Activated T-cell treated with anti-CD3 and anti-CD28 coated beads, Interleukin-2, amount 50 U/mL, for 4 hours (primary cell): ENCODE results near the gene DEFB131B. TPM values are rescaled to one million over a fixed set of nuclear protein-coding genes. Genes with fewer than 3 reads are reported as not detected.
"Not testable (repeated sequence)": the region's sequence is repeated elsewhere in the genome, so short reads cannot be mapped to it uniquely, and the experiment has no call there.

Experiments used
- ATAC-seq, 2 donors: fragments of 200-7000 bp; cut with Tn5 transposase; one replicate each; pipeline ENCODE4 v1.10.0; 2021
- DNase-seq: peaks from one replicate; pipeline ENCODE4 v3.0.0-alpha.2; 2020
- H3K27me3 Mint-ChIP-seq: one replicate; pipeline ENCODE4 v1.8.0; 2021; ENCODE audit warnings: low read depth, mixed read lengths
- H3K36me3 Mint-ChIP-seq: one replicate; pipeline ENCODE4 v1.8.0; 2022; ENCODE audit warnings: mixed read lengths; ENCODE audit not compliant: insufficient read depth
- H3K4me1 Mint-ChIP-seq: one replicate; pipeline ENCODE4 v1.8.0; 2021; ENCODE audit warnings: low read depth, mixed read lengths
- H3K4me3 Mint-ChIP-seq: one replicate; pipeline ENCODE4 v1.8.0; 2021; ENCODE audit warnings: mild to moderate bottlenecking, moderate library complexity, mixed read lengths
- H3K9me3 Mint-ChIP-seq: one replicate; pipeline ENCODE4 v1.8.0; 2021; ENCODE audit warnings: mixed read lengths
- total RNA-seq, 3 donors: library from RNA; stranded (reverse); gene quantifications; one replicate each; pipeline ENCODE4 v1.2.1, GENCODE V29; 2021

DEFB131B gene, protein sequence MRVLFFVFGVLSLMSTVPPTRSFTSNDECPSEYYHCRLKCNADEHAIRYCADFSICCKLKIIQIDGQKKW
- not detected for total RNA-seq

DNA sequence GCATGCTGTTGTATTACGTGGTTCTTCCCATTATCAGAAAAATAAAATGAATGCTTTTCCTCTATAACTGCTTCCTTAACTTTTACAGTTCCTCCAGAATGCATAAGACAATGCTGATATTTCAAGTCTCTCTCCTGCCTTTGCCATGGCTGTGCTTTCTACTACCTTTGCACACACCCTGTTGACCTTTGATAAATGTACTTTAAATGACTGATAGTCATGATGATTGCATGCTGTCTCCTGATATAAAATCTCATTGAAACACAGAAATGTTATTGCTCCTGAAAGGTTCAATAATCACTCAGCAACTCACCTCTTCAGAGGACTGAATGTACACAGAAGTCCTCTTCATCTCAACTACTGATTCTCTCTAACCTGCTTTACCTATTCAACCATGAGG lies at the start of gene DEFB131B:
Gene DEFB131B (plus strand): TSS at position 395 of the 400 bp plus-strand sequence. CDS start 0 bp downstream, at position 395.
- H3K9me3 Mint-ChIP-seq, H3K4me1 Mint-ChIP-seq, H3K4me3 Mint-ChIP-seq, H3K27me3 Mint-ChIP-seq, ATAC-seq, DNase-seq: not testable (repeated sequence)
- peaks cover 31% of the 10 kb centered on the region for H3K36me3 Mint-ChIP-seq

DNA sequence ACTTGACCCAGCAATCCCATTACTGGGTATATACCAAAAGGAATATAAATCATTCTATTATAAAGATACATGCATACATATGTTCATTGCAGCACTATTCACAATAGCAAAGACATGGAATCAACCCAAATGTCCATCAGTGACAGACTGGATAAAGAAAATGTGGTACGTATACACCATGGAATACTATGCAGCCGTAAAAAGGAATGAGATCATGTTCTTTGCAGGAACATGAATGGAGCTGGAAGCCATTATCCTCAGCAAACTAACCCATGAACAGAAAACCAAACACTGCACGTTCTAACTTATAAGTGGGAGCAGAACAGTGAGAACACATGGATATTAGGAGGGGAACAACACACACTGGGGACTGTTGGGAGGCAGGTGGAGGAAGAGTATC lies 49.0 kb upstream of the DEFB131B start:
- not testable (repeated sequence) for H3K4me1 Mint-ChIP-seq, DNase-seq, H3K27me3 Mint-ChIP-seq, ATAC-seq, H3K4me3 Mint-ChIP-seq, H3K36me3 Mint-ChIP-seq, H3K9me3 Mint-ChIP-seq

GRCh38 chr11:71829686-71830085 lies 48.6 kb upstream of the DEFB131B start:
- H3K9me3 Mint-ChIP-seq, ATAC-seq, DNase-seq, H3K4me3 Mint-ChIP-seq, H3K27me3 Mint-ChIP-seq, H3K36me3 Mint-ChIP-seq, H3K4me1 Mint-ChIP-seq: not testable (repeated sequence)

- H3K4me1 Mint-ChIP-seq, H3K36me3 Mint-ChIP-seq, H3K27me3 Mint-ChIP-seq, H3K9me3 Mint-ChIP-seq, H3K4me3 Mint-ChIP-seq, ATAC-seq, DNase-seq: not testable (repeated sequence)
Measured at GRCh38 chr11:71832811-71833210, 45.4 kb upstream of the DEFB131B start, which contains the start of gene DEFB108B. Gene DEFB108B, plus strand, starts transcription at chr11:71833200. Its CDS starts 0 bp downstream, at chr11:71833200.

DNA sequence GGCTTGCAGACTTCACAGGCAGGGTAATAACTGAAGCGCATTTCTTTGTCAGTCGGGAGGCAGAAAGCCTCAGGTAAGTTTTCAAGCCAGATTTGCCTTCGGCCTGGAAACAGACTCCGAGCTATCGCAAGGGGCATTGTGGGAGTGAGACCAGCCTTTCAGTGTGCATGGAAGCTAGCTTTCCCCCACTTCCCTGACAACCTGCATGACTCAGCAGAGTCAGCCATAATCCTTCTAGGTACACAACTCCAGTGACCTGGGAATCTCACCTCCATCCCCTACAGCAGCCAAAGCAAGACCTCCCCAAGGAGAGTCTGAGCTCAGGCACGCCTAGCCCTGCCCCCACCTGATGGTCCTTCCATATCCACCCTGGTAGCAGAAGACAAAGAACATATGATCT lies 35.5 kb upstream of the DEFB131B start:
- H3K4me1 Mint-ChIP-seq, H3K27me3 Mint-ChIP-seq, H3K9me3 Mint-ChIP-seq, DNase-seq, ATAC-seq, H3K36me3 Mint-ChIP-seq, H3K4me3 Mint-ChIP-seq: not testable (repeated sequence)

- not testable (repeated sequence) for DNase-seq, H3K36me3 Mint-ChIP-seq, H3K27me3 Mint-ChIP-seq, H3K4me1 Mint-ChIP-seq, H3K9me3 Mint-ChIP-seq, H3K4me3 Mint-ChIP-seq, ATAC-seq
Measured at GRCh38 chr11:71843355-71843754, 34.9 kb upstream of the DEFB131B start.

- no peaks in the 10 kb centered on the region for H3K27me3 Mint-ChIP-seq
- H3K4me3 Mint-ChIP-seq: no peak overlapping the region
- no peak for DNase-seq
- H3K9me3 Mint-ChIP-seq: peaks cover 12% of the 10 kb centered on the region
- no peaks in the 10 kb centered on the region for H3K4me1 Mint-ChIP-seq
- ATAC-seq: no peak
- H3K36me3 Mint-ChIP-seq: no peaks in the 10 kb centered on the region
Measured at GRCh38 chr11:71843858-71844257, 34.4 kb upstream of the DEFB131B start.

- not testable (repeated sequence) for H3K27me3 Mint-ChIP-seq, ATAC-seq, H3K4me3 Mint-ChIP-seq, DNase-seq, H3K4me1 Mint-ChIP-seq, H3K36me3 Mint-ChIP-seq
- H3K9me3 Mint-ChIP-seq: peaks cover 13% of the 10 kb centered on the region
Measured at GRCh38 chr11:71853895-71854294, 24.4 kb upstream of the DEFB131B start.

- not testable (repeated sequence) for H3K27me3 Mint-ChIP-seq, DNase-seq, H3K4me3 Mint-ChIP-seq, ATAC-seq, H3K4me1 Mint-ChIP-seq, H3K9me3 Mint-ChIP-seq, H3K36me3 Mint-ChIP-seq
Measured at GRCh38 chr11:71855880-71856279, 22.4 kb upstream of the DEFB131B start.

DNA sequence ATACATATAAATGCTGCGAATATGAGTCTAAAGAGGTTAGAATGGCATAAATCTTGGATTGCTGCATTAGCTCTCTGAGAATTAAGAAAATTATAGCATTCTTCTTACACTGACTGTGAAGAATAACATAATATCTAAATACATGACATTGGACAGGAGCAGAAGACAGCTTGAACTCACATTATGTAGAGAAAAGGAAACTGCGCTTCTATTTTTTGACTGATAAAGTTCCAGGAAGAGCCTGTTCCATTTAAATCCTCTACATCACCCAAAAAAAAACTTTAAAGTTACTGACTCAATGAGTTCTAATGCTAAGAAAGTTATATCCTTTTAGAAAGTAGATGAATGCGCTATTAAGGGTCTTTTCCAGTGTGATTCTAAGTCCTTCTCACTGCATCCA lies 17.4 kb upstream of the DEFB131B start:
- H3K27me3 Mint-ChIP-seq, H3K36me3 Mint-ChIP-seq, H3K9me3 Mint-ChIP-seq, ATAC-seq, H3K4me3 Mint-ChIP-seq, H3K4me1 Mint-ChIP-seq, DNase-seq: not testable (repeated sequence)

GRCh38 chr11:71863978-71864627 lies 14.2 kb upstream of the DEFB131B start:
- DNase-seq, H3K36me3 Mint-ChIP-seq, H3K9me3 Mint-ChIP-seq, H3K4me1 Mint-ChIP-seq, H3K4me3 Mint-ChIP-seq, H3K27me3 Mint-ChIP-seq: not testable (repeated sequence)
- ATAC-seq: peak; percentile 35 to 62

DNA sequence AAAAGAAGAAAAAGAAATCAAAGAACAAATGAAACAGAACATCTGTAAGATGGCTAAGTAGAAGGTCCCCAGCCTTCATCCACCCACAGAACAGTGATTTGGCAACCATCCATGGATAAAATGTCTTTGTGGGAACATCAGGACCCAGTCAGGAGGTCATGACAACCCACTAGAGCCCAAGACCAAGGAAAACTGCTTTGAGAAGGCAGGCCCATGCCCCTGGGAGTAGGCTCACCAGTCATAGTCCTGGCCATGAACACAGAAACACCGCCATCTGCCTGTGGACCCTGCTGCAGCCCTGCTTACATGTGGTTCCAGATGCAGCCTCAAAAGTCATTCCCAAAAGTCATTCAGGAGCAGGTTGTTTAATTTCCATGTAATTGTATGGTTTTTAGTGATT lies 11.0 kb upstream of the DEFB131B start:
- not testable (repeated sequence) for DNase-seq, H3K4me1 Mint-ChIP-seq, H3K36me3 Mint-ChIP-seq, H3K9me3 Mint-ChIP-seq, ATAC-seq, H3K27me3 Mint-ChIP-seq, H3K4me3 Mint-ChIP-seq

- not testable (repeated sequence) for H3K4me3 Mint-ChIP-seq, H3K9me3 Mint-ChIP-seq, DNase-seq, H3K36me3 Mint-ChIP-seq, H3K27me3 Mint-ChIP-seq, H3K4me1 Mint-ChIP-seq
- ATAC-seq: peak; percentile 48 to 58
Measured at GRCh38 chr11:71869931-71870330, 8.3 kb upstream of the DEFB131B start.

GRCh38 chr11:71870661-71871060 lies 7.6 kb upstream of the DEFB131B start:
- not testable (repeated sequence) for H3K4me3 Mint-ChIP-seq, H3K9me3 Mint-ChIP-seq, H3K27me3 Mint-ChIP-seq, ATAC-seq, H3K4me1 Mint-ChIP-seq, DNase-seq
- peaks cover 11% of the 10 kb centered on the region for H3K36me3 Mint-ChIP-seq

- not testable (repeated sequence) for H3K9me3 Mint-ChIP-seq, H3K4me3 Mint-ChIP-seq, ATAC-seq, H3K27me3 Mint-ChIP-seq, H3K4me1 Mint-ChIP-seq, DNase-seq
- H3K36me3 Mint-ChIP-seq: peaks cover 27% of the 10 kb centered on the region
Measured at GRCh38 chr11:71876262-71876661, 2.0 kb upstream of the DEFB131B start.
